D721Med (cell line): ENCODE data around the gene FOXR1.

ENCODE experiments used
- DNase-seq: peaks from one replicate; pipeline ENCODE4 v3.0.0; 2011; ENCODE audit warnings: low spot score; ENCODE audit not compliant: insufficient read length
- FAIRE-seq: peaks from 2 replicates; lab custom pipeline; 2011; peaks lifted over from hg19 to GRCh38; lab: Jason Lieb, UNC
- TF ChIP-seq, protein P1 (sequence below): IDR thresholded peaks from 2 replicates; pipeline ENCODE4 v1.5.1; 2012; ENCODE audit warnings: mild to moderate bottlenecking, control low read depth; ENCODE audit not compliant: insufficient read depth; ENCODE audit errors: missing control alignments

The FOXR1 gene

DNA sequence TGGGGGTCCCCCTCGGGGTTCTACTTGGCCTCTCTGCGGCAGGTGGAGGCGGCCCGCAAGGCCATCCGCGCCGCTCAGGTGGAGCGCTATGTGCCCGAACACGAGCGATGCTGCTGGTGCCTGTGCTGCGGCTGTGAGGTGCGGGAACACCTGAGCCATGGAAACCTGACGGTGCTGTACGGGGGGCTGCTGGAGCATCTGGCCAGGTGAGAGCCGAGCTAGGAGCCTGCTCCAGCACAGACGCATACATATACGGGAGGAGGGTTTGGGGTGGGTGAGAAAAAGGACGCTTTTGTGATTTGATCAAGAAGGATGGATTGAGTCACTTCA is 26.8 kb downstream of the FOXR1 start:
- FAIRE-seq, result no peak
- TF ChIP-seq, protein P1, sequence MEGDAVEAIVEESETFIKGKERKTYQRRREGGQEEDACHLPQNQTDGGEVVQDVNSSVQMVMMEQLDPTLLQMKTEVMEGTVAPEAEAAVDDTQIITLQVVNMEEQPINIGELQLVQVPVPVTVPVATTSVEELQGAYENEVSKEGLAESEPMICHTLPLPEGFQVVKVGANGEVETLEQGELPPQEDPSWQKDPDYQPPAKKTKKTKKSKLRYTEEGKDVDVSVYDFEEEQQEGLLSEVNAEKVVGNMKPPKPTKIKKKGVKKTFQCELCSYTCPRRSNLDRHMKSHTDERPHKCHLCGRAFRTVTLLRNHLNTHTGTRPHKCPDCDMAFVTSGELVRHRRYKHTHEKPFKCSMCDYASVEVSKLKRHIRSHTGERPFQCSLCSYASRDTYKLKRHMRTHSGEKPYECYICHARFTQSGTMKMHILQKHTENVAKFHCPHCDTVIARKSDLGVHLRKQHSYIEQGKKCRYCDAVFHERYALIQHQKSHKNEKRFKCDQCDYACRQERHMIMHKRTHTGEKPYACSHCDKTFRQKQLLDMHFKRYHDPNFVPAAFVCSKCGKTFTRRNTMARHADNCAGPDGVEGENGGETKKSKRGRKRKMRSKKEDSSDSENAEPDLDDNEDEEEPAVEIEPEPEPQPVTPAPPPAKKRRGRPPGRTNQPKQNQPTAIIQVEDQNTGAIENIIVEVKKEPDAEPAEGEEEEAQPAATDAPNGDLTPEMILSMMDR, result no peak
- DNase-seq, result no peak

GRCh38 chr11:118998822-118999221 is 27.3 kb downstream of the FOXR1 start:
- no peak for FAIRE-seq
- DNase-seq, result no peak
- TF ChIP-seq, protein P1, result no peak

DNA sequence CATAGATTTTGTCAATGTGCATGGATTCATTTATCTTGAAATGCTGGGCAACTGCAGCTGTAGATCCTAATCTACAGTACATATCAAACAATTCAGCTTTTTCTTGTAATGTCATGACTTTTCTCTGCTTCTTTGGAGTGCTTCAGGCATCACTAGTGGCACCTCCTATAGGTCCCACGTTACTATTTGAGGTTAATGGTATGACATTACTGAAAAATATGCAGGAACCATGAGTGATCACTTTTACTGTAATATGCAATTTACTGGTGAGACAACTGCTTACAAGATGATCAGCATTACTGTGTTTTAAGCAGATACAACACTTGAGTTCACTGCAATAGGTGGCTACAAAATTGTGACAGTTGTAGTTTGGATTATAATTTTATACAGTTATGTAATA is 29.3 kb downstream of the FOXR1 start:
- DNase-seq (no peak), FAIRE-seq (no peak)
- TF ChIP-seq, protein P1, result no peak

- no peak for FAIRE-seq
- no peak for DNase-seq
- TF ChIP-seq, protein P1, result no peak
Observed at GRCh38 chr11:119006656-119007055, 35.1 kb downstream of the FOXR1 start.

DNA sequence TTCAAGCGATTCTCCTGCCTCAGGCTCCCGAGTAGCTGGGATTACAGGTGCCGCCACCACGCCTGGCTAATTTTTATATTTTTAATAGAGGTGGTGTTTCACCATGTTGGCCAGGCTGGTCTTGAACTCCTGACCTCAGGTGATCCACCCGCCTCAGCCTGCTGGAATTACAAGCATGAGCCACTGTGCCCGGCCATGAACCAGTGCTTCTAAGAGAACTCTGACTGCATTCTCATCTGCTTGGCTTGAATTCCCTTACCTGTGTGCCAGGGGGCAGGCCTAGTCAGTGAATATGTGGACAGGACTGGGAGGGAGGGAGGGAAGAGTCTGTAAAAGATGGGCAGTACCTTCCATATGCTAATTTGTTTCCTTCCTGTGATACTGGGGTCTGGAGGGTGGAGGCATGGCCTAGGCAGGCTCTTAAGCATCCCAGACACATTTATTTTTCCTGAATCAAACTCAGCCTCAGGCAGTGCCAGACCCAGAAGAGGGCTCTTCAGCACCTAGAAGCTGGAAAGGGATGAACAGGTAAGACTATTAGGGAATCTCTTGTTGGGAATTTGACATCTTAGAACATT is 40.0 kb downstream of the FOXR1 start:
- TF ChIP-seq, protein P1, result no peak
- FAIRE-seq (no peak), DNase-seq (no peak)

DNA sequence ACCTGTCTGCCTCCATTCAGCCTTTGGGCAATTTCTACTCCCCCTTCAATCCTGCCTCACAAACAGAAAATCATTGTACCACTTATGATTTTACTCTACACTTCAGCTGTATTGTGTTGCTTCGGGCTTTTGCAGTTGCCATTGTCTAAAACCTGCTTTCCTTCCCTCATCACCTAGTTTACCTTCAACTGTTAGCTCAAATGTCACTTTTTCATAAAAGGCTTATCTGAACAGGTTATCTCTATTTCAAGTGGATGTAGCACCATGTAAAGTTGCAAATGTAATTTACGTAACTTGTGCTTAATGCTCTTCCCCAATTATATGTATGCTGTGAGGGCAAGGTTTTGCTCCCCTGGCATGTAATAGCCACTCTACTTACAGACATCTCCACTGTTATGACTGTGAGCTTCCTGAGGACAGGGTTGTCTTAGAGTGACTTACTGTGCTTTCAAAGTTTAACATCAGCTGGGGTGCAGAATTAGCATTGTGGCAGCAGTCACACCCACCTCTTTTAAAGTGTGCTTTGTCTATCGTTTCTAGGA is 41.1 kb downstream of the FOXR1 start:
- FAIRE-seq, result no peak
- DNase-seq, result no peak
- TF ChIP-seq, protein P1, result no peak

- no peak for FAIRE-seq
- DNase-seq, result no peak
- TF ChIP-seq, protein P1, result no peak
Observed at GRCh38 chr11:119014209-119014924, 42.8 kb downstream of the FOXR1 start.
